ENCODE measurements around the gene TUBB2A.
"Not testable (repeated sequence)": the region's sequence is repeated elsewhere in the genome, so short reads cannot be mapped to it uniquely, and the experiment has no call there.

The TUBB2A gene

GRCh38 chr6:3186974-3187382, 29.6 kb upstream of the TUBB2A start:
- no peak overlapping the region for H3K27ac ChIP-seq
- no peak overlapping the region for H3K4me3 ChIP-seq

- H3K27ac ChIP-seq, result no peak overlapping the region
Measured at GRCh38 chr6:3183066-3183465, 25.7 kb upstream of the TUBB2A start.

GRCh38 chr6:3181105-3181504, 23.8 kb upstream of the TUBB2A start:
- no peak overlapping the region for H3K4me3 ChIP-seq
- H3K27ac ChIP-seq, result no peak overlapping the region

More at GRCh38 chr6:3183066-3183465, 25.7 kb upstream of the TUBB2A start:
- H3K4me3 ChIP-seq, result no peak overlapping the region

- peak overlapping the region in 2 of 7 experiments; percentile 17 to 18 for H3K4me3 ChIP-seq
- H3K27ac ChIP-seq, result not testable (repeated sequence)
Measured at GRCh38 chr6:3179945-3180344, 22.6 kb upstream of the TUBB2A start.

- H3K4me3 ChIP-seq, result not testable (repeated sequence)
Measured at GRCh38 chr6:3178666-3179065, 21.3 kb upstream of the TUBB2A start.

GRCh38 chr6:3176562-3177355, 19.4 kb upstream of the TUBB2A start:
- Histone ChIP-seq H3K27ac (no peak overlapping the region), H3K4me3 (no peak overlapping the region)

More at GRCh38 chr6:3178666-3179065, 21.3 kb upstream of the TUBB2A start:
- H3K27ac ChIP-seq, result not testable (repeated sequence)

- Histone ChIP-seq H3K27ac (no peak overlapping the region), H3K4me3 (no peak overlapping the region)
Measured at GRCh38 chr6:3175715-3176402, 18.5 kb upstream of the TUBB2A start.

- not testable (repeated sequence) for H3K4me3 ChIP-seq, H3K27ac ChIP-seq
Measured at GRCh38 chr6:3173636-3174089, 16.3 kb upstream of the TUBB2A start.

- H3K27ac ChIP-seq, H3K4me3 ChIP-seq: not testable (repeated sequence)
Measured at GRCh38 chr6:3172789-3173188, 15.4 kb upstream of the TUBB2A start.

GRCh38 chr6:3171313-3172175, 14.2 kb upstream of the TUBB2A start:
- H3K4me3 ChIP-seq, H3K27ac ChIP-seq: not testable (repeated sequence)

- H3K27ac ChIP-seq, H3K4me3 ChIP-seq: not testable (repeated sequence)
Measured at GRCh38 chr6:3170676-3171075, 13.3 kb upstream of the TUBB2A start.

GRCh38 chr6:3168046-3168445, 10.7 kb upstream of the TUBB2A start:
- not testable (repeated sequence) for H3K4me3 ChIP-seq, H3K27ac ChIP-seq

GRCh38 chr6:3166535-3167225, 9.3 kb upstream of the TUBB2A start:
- not testable (repeated sequence) for H3K27ac ChIP-seq, H3K4me3 ChIP-seq

GRCh38 chr6:3165631-3166534, 8.5 kb upstream of the TUBB2A start:
- Histone ChIP-seq H3K4me3 (no peak overlapping the region), H3K27ac (peak overlapping the region in 2 of 21 experiments; percentile 22 to 34)

- Histone ChIP-seq H3K27ac (no peak overlapping the region), H3K4me3 (no peak overlapping the region)
Measured at GRCh38 chr6:3164388-3164787, 7.0 kb upstream of the TUBB2A start.

GRCh38 chr6:3163248-3163594, 5.9 kb upstream of the TUBB2A start:
- Histone ChIP-seq H3K27ac (peak overlapping the region in 20 of 21 experiments; percentile 79 to 98 (median 93)), H3K4me3 (peak overlapping the region; percentile 38 to 76 (median 65))

GRCh38 chr6:3162565-3163247, 5.4 kb upstream of the TUBB2A start:
- peak overlapping the region; percentile 38 to 76 (median 65) for H3K4me3 ChIP-seq

GRCh38 chr6:3162067-3162497, 4.7 kb upstream of the TUBB2A start:
- H3K4me3 ChIP-seq, result peak overlapping the region; percentile 38 to 76 (median 65)
- peak overlapping the region in 17 of 21 experiments; percentile 87 to 98 (median 94) for H3K27ac ChIP-seq

More at GRCh38 chr6:3162565-3163247, 5.4 kb upstream of the TUBB2A start:
- H3K27ac ChIP-seq, result peak overlapping the region; percentile 60 to 98 (median 93)

All from skin epidermis (tissue), 12 donors.